DMS 273 (cell line): ENCODE measurements around the gene KMT2B.
"Not testable (repeated sequence)": the region's sequence is repeated elsewhere in the genome, so short reads cannot be mapped to it uniquely, and the experiment has no call there.

ENCODE experiments used
- DNase-seq: peaks from one replicate; lab custom pipeline; 2025; ENCODE audit not compliant: unreplicated experiment; lab: John Stamatoyannopoulos, UW

KMT2B gene, protein sequence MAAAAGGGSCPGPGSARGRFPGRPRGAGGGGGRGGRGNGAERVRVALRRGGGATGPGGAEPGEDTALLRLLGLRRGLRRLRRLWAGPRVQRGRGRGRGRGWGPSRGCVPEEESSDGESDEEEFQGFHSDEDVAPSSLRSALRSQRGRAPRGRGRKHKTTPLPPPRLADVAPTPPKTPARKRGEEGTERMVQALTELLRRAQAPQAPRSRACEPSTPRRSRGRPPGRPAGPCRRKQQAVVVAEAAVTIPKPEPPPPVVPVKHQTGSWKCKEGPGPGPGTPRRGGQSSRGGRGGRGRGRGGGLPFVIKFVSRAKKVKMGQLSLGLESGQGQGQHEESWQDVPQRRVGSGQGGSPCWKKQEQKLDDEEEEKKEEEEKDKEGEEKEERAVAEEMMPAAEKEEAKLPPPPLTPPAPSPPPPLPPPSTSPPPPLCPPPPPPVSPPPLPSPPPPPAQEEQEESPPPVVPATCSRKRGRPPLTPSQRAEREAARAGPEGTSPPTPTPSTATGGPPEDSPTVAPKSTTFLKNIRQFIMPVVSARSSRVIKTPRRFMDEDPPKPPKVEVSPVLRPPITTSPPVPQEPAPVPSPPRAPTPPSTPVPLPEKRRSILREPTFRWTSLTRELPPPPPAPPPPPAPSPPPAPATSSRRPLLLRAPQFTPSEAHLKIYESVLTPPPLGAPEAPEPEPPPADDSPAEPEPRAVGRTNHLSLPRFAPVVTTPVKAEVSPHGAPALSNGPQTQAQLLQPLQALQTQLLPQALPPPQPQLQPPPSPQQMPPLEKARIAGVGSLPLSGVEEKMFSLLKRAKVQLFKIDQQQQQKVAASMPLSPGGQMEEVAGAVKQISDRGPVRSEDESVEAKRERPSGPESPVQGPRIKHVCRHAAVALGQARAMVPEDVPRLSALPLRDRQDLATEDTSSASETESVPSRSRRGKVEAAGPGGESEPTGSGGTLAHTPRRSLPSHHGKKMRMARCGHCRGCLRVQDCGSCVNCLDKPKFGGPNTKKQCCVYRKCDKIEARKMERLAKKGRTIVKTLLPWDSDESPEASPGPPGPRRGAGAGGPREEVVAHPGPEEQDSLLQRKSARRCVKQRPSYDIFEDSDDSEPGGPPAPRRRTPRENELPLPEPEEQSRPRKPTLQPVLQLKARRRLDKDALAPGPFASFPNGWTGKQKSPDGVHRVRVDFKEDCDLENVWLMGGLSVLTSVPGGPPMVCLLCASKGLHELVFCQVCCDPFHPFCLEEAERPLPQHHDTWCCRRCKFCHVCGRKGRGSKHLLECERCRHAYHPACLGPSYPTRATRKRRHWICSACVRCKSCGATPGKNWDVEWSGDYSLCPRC (N-terminal part only)

DNA sequence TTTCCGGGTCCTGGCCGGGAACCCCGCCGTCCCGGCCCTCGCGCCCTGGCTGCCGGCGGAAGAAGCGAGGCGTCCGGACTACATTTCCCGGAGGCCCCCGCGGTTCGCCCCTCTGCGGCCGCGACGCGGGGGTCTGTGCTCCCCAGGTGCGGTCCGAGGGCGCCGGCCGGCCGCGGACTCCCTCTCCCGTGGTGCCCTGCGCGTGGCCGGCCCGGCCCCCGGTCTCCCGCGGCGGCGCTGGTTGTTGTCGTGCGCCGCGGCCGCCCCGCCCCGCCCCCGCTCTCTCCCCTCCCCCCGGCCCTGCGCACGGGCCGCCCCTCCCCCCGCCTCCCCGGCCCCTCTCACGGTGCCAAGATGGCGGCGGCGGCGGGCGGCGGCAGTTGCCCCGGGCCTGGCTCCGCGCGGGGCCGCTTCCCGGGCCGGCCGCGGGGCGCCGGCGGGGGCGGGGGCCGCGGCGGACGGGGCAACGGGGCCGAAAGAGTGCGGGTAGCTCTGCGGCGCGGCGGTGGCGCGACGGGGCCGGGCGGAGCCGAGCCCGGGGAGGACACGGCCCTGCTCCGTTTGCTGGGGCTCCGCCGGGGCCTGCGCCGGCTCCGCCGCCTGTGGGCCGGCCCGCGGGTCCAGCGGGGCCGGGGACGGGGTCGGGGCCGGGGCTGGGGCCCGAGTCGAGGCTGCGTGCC is at the start of gene KMT2B:
KMT2B (plus strand) TSS at position 339 of the 680 bp plus-strand sequence; CDS start at position 355, 16 bp downstream.
- no peak for DNase-seq

DNA sequence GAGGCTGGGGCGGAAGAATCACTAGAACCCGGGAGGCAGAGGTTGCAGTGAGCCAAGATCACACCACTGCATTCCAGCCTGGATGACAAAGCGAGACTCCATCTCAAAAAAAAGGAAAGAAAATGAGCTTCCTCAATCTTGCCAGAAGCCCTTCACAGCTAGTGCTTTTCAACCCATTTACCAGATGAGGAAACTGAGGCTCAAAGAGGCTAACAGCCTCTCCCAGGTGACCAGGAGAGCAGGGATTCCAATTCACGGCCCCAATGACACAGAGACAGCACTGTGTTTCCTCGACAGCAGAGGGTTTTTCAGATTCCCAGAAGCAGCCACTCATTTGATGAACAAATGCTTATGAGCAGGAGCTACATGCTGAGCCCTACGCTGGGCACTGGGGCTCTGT is 48.2 kb upstream of the KMT2B start:
- DNase-seq, result no peak

DNA sequence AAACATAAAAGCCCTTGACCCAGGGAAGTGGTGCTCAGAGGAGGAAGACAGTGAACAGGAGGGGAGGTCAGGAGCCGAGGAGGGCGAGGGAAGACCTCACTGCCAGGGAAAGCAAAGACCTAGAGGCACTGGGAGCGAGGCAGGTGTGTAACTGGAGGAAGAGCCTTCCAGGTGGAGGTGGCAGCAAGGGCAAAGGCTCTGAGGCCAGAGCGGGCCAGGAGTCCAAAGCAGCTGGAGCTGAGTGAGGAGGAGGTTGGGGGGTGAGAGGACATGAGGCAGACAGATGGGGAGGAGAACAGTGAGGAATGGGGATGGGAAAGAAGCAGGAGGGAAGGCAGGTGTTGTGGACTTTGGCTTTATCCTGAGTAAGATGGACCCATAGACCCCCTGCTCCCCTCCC is 47.8 kb upstream of the KMT2B start:
- peak; percentile 40 for DNase-seq

DNA sequence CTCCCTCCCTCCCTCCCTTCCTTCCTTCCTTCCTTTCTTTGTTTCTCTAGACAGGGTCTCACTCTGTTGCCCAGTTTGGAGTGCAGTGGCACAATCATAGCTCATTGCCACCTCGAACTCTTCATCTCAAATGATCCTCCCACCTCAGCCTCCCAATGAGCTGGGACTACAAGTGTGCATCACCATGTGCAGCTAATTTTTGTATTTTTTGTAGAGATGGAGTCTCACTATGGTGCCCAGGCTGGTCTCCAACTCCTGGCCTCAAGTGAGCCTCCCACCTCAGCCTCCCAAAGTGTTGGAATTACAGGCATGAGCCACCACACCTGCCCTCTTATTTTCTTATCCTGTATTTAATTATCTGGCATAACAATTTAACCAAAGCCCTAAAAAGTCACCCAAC is 47.1 kb upstream of the KMT2B start:
- no peak for DNase-seq

DNA sequence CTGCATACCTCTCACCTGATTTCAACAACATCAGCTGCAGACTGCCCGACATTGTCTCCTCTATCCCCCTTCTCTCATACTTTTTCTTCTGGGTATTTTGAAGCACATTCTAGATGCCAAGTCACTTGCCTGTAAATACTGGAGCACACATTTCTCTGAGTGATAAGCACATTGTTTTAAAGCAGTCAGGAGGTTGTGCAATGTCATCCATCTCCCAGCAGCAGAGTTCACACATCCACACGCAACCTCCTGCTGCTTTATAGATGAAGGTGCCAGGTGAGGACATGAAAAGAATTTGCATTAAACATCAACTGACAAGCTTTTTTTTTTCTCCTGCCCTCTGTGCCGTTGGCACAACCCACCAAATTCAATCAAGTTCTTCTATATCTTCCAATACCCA is 46.0 kb upstream of the KMT2B start:
- DNase-seq, result no peak

DNA sequence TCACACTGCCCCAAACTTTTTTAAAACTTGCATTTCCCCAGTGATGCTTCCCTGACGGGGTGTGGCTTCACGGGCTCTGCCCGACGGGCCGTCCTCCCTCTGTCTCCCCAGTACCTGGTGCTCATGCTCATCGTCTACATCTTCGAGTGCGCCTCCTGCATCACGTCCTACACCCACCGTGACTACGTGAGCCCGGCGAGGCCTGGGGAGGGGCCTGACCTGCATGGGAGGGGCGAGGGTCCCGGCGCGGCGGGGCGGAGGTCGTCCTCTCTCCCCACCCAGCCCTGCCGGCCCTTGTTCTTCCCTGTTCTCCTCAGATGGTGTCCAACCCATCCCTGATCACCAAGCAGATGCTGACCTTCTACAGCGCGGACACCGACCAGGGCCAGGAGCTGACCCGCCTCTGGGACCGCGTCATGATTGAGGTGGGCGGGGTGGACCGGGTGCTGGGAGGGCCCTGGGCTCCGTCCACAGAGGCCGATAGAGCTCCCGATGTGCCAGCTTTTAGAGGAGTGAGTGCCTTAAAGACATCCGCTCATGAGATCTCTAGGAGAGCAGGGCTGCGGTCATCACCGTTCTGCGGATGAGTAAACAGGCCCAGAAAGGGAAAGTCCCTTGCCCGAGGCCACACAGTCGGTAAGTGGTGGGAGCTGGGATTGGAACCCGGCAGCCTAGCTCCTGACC is 44.5 kb upstream of the KMT2B start:
- DNase-seq, result peak; percentile 57

DNA sequence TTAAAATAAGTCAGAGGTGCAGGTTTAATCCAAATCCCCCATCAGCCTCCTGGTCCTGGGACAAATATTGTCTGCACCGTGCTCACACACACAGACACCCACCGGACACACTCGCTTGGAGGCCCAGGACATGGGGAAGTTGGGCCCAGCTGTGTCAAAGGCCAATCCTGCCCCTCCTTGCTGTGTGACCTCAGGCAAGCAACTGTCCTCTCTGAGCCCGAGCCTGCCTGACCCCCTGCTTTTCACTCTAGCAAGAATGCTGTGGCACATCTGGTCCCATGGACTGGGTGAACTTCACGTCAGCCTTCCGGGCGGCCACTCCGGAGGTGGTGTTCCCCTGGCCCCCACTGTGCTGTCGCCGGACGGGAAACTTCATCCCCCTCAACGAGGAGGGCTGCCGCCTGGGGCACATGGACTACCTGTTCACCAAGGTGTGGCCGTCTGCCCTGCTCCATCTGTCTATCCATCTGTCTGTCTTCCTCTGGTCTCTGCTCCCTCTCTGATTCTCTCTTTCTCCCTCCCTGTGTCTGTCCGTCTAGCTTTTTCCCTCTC is 42.1 kb upstream of the KMT2B start:
- DNase-seq, result no peak

DNA sequence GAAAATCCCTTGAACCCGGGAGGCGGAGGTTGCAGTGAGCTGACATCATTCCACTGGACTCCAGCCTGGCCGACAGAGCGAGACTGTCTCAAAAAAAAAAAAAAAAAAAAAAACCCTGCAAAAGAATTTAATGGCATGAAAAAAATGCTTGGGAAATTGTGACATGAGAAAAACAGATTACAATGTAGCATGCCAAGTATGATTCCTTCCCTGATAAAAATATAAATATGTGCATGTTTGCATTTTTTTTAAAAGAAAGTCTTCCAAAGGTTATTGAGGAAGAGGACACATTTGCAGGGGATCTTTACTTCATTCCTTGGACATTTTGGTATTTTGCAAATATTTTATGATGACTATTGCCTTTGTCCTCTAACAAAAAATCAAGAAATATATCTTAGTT is 28.0 kb upstream of the KMT2B start:
- DNase-seq, result no peak

DNA sequence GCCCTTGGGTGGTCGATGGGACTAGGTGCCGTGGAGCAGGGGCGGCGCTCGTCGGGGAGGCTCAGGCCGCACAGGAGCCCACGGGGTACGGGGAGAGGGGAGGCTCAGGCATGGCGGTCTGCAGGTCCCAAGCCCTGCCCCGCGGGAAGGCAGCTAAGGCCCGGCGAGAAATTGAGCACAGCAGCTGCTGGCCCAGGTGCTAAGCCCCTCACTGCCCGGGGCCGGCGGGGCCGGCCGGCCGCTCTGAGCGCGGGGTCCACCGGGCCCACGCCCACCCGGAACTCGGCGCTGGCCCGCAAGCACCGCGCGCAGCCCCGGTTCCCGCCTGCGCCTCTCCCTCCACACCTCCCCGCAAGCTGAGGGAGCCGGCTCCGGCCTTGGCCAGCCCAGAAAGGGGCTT is 26.7 kb upstream of the KMT2B start:
- not testable (repeated sequence) for DNase-seq

DNA sequence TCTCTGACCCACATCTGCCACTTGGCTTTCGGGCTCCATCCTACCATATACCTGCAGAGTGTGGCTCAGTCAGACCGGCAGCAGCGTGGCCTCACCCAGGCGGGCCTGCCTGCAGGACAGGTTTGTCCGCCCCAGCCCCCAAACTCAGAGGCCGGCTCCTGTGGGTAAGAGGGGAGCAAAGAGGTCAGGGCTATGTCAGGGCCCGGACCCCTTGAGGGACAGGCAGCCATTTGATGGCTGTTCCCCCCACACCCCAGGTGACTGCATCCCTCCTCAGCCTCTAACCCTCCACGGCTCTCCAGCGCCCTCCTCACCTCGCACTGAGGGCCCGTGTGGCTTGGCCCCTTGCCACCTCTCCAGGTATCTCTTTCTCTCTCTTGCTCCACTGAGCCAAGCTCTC is 25.8 kb upstream of the KMT2B start:
- peak; percentile 23 for DNase-seq

DNA sequence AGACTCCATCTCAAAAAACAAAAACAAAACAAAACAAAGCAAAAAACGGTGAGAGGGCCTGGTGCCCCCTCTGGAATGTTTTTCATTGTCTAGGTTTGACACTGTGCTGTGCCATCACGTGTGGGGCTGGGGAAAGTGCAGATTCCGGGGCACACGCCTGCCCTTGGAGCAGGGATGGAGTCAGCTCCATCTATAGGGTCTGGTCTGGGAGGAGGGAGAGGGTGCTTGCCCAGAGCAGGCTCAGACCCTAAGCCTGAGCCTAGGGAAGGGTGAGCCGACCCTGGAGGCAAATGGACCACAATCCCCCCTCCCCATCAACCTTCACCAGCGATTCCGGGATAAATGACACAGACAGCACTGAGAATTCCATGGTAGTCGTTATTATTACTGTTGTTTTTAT is 24.4 kb upstream of the KMT2B start:
- no peak for DNase-seq

DNA sequence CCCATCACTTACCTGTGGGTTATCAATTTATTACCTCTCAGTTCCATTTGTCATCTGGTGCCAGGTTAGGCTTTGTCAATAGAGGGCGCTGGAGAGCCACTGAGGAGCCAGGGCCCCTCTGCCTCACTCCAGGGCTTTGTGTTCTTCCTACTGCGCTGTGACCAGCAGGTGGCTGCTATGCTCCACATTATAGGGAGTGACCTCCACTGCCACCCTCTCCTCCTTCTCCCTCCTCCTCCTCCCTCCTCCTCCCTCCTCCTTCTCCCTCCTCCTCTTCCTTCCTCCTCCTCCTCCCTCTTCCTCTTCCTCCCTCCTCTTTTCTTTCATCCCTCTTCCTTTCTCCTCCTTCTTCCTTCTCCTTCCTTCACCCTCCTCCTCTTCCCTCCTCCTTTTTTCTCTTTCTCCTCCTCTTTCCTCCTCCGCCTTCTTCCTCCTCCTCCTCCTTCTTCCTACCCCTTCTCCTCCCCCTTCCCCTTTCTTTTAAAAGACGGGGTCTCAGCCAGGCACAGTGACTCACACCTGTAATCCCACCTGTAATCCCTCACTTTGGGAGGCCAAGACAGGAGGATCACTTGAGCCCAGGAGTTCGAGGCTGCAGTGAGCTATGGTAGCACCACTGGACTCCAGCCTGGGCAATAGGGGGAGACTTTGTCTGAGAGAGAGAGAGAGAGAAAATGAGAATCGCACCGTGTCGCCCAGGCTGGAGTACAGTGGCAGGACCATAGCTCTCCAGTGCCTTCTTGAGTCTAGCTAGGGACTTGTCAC is 23.8 kb upstream of the KMT2B start:
- DNase-seq, result peak; percentile 94

DNA sequence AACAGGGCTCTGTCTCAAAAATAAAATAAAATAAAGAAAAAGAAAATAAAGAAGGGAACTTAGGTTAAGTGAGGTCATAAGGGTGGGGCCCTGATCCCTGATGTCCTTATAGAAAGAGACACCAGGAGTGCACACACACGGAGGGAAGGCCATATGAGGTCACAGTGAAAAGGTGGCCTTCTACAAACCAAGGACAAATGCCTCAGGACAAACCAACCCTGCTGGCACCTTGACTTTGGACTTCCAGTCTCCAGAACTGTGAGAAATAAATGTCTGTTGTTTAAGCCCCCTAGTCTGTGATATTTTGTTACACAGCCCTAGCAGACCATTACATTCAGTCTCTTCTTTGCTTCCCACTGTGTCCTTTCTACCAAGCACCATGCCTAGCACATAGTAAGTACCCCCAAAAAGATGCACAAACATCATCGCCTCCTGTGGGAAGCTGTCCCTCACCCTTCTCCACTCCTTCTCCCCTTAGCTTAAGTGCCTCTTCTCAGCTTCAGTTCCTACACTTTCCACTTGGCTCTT is 21.8 kb upstream of the KMT2B start:
- no peak for DNase-seq

DNA sequence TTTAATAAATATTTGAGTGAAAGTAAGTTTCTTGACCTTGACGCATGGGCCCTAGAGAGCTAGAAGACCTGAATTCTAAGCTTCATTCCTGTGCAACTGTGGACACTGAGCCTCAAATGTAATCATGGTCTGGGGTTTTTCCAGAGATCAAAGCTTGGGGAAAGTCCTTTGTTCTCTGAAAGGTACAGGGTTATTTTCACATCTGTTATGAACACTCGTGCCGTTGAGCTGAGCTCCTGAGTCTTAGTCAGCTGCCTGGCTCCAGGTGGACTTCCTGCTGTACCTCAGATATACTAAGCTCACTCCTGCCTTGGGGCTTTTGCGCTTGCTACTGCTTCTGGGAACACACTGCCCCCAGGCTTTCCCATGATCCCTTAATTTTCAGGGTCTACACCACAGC is 21.0 kb upstream of the KMT2B start:
- DNase-seq, result no peak

DNA sequence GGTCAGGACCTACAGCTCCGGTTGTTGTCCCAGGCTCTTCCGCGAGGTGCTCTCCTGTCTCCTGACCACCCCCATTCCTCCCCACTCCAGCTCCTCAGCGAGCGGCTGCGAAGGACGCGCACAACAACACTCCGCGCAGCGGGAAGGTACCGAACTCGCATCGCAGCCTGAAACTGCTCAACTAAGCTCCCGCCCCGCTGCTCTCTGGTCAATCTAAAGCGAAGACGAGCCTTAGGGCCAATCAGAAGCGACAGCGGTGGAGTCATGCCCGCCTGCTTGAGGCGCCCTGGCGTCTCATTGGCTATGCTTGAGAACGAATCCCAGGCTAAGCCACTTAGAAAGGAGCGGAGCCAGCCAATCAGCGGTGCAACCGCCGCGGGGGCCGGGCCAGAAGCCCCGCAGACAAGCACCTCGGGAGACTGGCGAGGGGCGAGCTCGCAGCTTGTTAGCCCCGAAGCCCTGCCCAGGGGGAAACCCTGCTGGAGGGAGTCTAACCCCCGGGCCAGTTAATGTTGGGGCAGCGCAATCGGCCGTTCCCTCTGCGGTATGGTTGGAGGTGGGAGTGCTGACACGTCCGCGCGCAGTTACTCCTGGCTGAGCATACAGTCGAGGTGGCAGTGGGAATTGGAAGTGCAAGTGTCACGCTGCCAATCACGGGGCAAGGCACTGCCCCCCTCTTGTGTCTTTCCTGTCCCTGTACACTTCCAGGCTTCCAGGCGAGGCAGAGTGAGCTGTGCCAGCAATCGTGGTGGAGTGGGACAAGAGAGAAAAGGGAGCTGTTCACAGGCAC is 15.4 kb upstream of the KMT2B start:
- peak; percentile 99 for DNase-seq

DNA sequence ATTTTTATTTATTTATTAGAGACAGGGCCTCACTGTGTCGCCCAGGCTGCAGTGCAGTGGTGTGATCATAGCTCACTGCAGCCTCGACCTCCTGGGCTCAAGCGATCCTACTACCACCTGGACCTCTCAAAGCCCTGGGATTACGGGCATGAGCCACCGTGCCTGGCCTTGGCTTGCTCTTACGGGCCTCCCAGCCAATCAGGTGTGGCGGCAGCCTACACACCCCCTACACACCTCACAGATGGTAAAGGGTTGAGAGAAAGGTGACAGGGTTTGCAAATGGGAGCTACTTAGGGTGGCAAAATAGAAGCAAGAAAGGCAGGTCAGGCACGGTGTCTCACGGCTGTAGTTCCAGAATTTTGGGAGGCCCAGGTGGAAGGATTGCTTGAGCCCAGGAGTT is 14.5 kb upstream of the KMT2B start:
- peak; percentile 21 for DNase-seq

DNA sequence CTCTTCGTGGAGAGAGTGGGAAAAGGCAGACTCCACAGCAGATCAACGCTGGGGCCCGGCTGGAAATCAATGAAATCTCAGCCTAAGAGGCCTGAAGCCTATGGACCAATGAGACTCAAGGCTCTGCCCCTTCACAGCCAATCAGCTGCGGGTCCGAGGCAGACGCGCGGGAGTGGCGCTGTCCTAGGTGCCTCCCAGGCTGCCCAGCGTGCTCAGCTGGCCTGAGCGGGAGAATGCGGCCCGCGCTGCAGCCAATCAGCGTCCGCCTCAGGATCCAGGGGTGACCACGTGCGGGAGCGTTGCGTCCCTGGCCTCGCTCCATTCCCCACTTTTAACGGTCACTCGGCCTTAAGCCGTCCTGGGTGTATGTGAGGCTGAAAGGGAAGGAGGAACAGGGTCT is 13.6 kb upstream of the KMT2B start, which contains the start of gene ZBTB32:
ZBTB32 (plus strand) TSS at position 341 of the 400 bp plus-strand sequence. CDS start 10,069 bp downstream, outside the sequence.
- DNase-seq, result no peak

DNA sequence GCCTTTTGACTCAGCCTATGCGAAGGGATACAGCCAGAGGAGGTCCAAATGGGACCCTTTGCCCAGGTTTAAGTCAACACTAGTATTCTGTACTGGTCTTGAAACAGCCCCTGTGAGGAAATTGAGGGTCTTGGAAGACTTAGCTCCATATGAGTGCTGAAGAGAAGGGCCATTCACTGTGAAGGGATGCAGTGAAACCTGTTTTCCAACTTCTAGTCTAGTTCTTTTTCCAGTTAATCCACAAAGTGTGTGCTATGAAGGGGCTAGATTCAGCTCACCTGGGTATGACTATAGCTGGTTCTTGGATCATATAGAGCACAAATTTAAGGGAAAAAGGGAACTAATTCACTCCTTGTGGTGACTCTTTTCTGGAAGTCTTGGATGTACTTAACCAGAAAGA is 9.4 kb upstream of the KMT2B start:
- no peak for DNase-seq
